ENCODE data around the gene BPIFB6.

DNA sequence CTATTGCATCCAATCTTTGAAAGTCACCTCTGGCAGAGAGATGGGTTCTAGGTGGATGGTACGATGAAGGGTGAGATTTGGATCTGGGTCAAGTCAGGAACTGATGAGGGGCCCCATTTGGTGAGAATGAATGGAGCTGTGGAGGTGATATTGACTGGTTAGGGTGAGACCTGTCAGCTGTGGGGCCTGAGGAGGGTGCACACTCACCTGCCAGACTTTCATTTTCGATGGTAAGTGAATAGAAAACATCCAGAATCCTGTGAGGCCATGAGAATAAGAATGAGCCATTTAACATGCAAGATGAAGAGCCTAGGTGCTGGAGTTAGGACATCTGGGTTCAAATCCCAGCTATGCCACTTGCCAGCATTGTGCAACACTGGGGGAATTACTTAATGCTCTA, 34.0 kb upstream of the BPIFB6 start:
- TF ChIP-seq, protein P1, sequence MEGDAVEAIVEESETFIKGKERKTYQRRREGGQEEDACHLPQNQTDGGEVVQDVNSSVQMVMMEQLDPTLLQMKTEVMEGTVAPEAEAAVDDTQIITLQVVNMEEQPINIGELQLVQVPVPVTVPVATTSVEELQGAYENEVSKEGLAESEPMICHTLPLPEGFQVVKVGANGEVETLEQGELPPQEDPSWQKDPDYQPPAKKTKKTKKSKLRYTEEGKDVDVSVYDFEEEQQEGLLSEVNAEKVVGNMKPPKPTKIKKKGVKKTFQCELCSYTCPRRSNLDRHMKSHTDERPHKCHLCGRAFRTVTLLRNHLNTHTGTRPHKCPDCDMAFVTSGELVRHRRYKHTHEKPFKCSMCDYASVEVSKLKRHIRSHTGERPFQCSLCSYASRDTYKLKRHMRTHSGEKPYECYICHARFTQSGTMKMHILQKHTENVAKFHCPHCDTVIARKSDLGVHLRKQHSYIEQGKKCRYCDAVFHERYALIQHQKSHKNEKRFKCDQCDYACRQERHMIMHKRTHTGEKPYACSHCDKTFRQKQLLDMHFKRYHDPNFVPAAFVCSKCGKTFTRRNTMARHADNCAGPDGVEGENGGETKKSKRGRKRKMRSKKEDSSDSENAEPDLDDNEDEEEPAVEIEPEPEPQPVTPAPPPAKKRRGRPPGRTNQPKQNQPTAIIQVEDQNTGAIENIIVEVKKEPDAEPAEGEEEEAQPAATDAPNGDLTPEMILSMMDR (IDR thresholded peaks at IDR 0.05), result no peak
- TF ChIP-seq EP300 (IDR thresholded peaks at IDR 0.05) (no peak), POLR2A (IDR thresholded peaks at IDR 0.05) (no peak), POLR2AphosphoS5 (IDR thresholded peaks at IDR 0.05) (no peak)

Measured in sigmoid colon (tissue), 4 donors.